Lung (tissue), 16 donors: ENCODE measurements around the gene PKNOX1. TPM values are rescaled to one million over a fixed set of nuclear protein-coding genes. Genes with fewer than 3 reads are reported as not detected.
"Not testable (repeated sequence)": the region's sequence is repeated elsewhere in the genome, so short reads cannot be mapped to it uniquely, and the experiment has no call there.

Experiments used
- ATAC-seq: fragments of 200-7000 bp; cut with Tn5 transposase; one replicate; pipeline ENCODE4 v1.9.1; 2020; ENCODE audit warnings: moderate number of reproducible peaks; ENCODE audit not compliant: insufficient read depth, low FRiP score
- DNase-seq, 3 donors: peaks; one replicate each; pipeline ENCODE4 v3.0.0-alpha.2; 2013 to 2017
- H3K27ac ChIP-seq, 2 donors: one replicate each; pipeline ENCODE4 v1.5.1; 2013; ENCODE audit warnings: mild to moderate bottlenecking in 2 of 2, moderate library complexity in 2 of 2, control low read depth in 1 of 2, inconsistent platforms in 1 of 2, low read depth in 1 of 2, low read length in 1 of 2
- H3K27me3 ChIP-seq, 3 donors: one replicate each; pipeline ENCODE4 v1.5.1; 2013; ENCODE audit warnings: low read length in 2 of 3; ENCODE audit not compliant: control insufficient read depth in 3 of 3, insufficient read depth in 3 of 3
- H3K36me3 ChIP-seq, 4 donors: one replicate each; pipeline ENCODE4 v1.5.1; 2013; ENCODE audit warnings: low read length in 4 of 4, mild to moderate bottlenecking in 1 of 4, moderate library complexity in 1 of 4; ENCODE audit not compliant: control insufficient read depth in 4 of 4, insufficient read depth in 4 of 4
- H3K4me1 ChIP-seq, 5 donors: one replicate each; pipeline ENCODE4 v1.5.1; 2013; ENCODE audit warnings: low read length in 5 of 5, mild to moderate bottlenecking in 2 of 5, moderate library complexity in 1 of 5; ENCODE audit not compliant: control insufficient read depth in 5 of 5, insufficient read depth in 5 of 5
- H3K4me3 ChIP-seq: one replicate; pipeline ENCODE4 v1.5.1; 2013; ENCODE audit warnings: mild to moderate bottlenecking, control low read depth, moderate library complexity
- H3K9ac ChIP-seq, 2 donors: one replicate each; pipeline ENCODE4 v1.5.1; 2013; ENCODE audit warnings: low read length in 2 of 2, control low read depth in 1 of 2; ENCODE audit not compliant: insufficient read depth in 1 of 2
- H3K9me3 ChIP-seq, 4 donors: one replicate each; pipeline ENCODE4 v1.5.1; 2013; ENCODE audit warnings: low read length in 3 of 4, mild to moderate bottlenecking in 1 of 4, moderate library complexity in 1 of 4; ENCODE audit not compliant: control insufficient read depth in 4 of 4, insufficient read depth in 3 of 4
- CTCF ChIP-seq: IDR thresholded peaks from 2 replicates; pipeline ENCODE4 v1.5.1; 2012; ENCODE audit warnings: mild to moderate bottlenecking; ENCODE audit errors: control extremely low read depth, extremely low read depth
- WGBS, 2 donors: extraction: QIAGEN DNeasy Blood & Tissue Kit; methylation state at CpG; one replicate each; pipeline ENCODE4 v1.1.7; 2013; 5-methylcytosine and 5-hydroxymethylcytosine counted together
- long read RNA-seq, 5 donors: transcript quantifications; one replicate each; lab custom pipeline, GENCODE V29; 2026
- polyA plus RNA-seq, 2 donors: library from polyadenylated mRNA; stranded (reverse); fragments of 200-250 nt; gene quantifications; one replicate each; pipeline ENCODE4 v1.2.1, GENCODE V29; 2013
- total RNA-seq, 2 donors: library from RNA; depleted of rRNA in 1 of 2; stranded (reverse); fragments of >200 nt in 1 of 2; gene quantifications; one replicate each; pipeline ENCODE4 v1.2.1, GENCODE V29; 2014 to 2021
- donor health status: control.
- donor health status: control.
- donor health status: Bipolar disorder and iron deficiency.
- donor health status: healthy.
- donor health status: DM: yes; HTN: yes; CAD: no.

PKNOX1 gene
- total RNA-seq (10 to 100 TPM; 18.2 to 40.4 TPM), polyA plus RNA-seq (10 to 100 TPM in 1 of 2 donors, 1 to 10 TPM in 1; 9.6 to 10.2 TPM)
- long read RNA-seq, donor 1, full-length matches to known transcripts, result 10 of 10 reads
- long read RNA-seq, donor 1, partial matches to known transcripts, result 0 of 10 reads
- long read RNA-seq, donor 1, other reads (novel, unspliced or antisense), result 0 of 10 reads
- long read RNA-seq, donor 2, full-length matches to known transcripts, result 1 of 1 reads
- long read RNA-seq, donor 2, partial matches to known transcripts, result 0 of 1 reads
- long read RNA-seq, donor 2, other reads (novel, unspliced or antisense), result 0 of 1 reads
- long read RNA-seq, donor 3, full-length matches to known transcripts, result 4 of 76 reads
- long read RNA-seq, donor 3, partial matches to known transcripts, result 15 of 76 reads
- long read RNA-seq, donor 3, other reads (novel, unspliced or antisense), result 57 of 76 reads
- long read RNA-seq, donor 4, result 0 reads
- long read RNA-seq, donor 5, full-length matches to known transcripts, result 13 of 214 reads
- long read RNA-seq, donor 5, partial matches to known transcripts, result 54 of 214 reads
- long read RNA-seq, donor 5, other reads (novel, unspliced or antisense), result 147 of 214 reads

GRCh38 chr21:42973991-42974831, at the start of gene PKNOX1:
Gene PKNOX1 (plus strand): TSS chr21:42974562. CDS start chr21:43004382, 29,820 bp downstream.
- H3K4me3 ChIP-seq, result peak within 1 kb of the TSS; percentile 62
- peak within 1 kb of the TSS; percentile 85 to 89 for H3K9ac ChIP-seq
- DNase-seq, result peak; percentile 98 to 99 (median 99)
- peak within 1 kb of the TSS; percentile 97 to 98 for H3K27ac ChIP-seq
- H3K9me3 ChIP-seq, result peaks cover 0 to 4% (median 0%) of the 10 kb centered on the region in 4 donors
- no peak for TF ChIP-seq CTCF
- H3K36me3 ChIP-seq, result peaks cover 0 to 9% (median 3%) of the 10 kb centered on the region in 4 donors
- H3K27me3 ChIP-seq, result no peaks in the 10 kb centered on the region
- WGBS, 2 donors, result 0 to 1% methylated on average over 84 to 106 of the region's 106 CpGs
- peak; percentile 96 for ATAC-seq
- H3K4me1 ChIP-seq, result peaks cover 0 to 16% (median 5%) of the 10 kb centered on the region in 5 donors

- DNase-seq, result peak; percentile 58 to 83 (median 62)
- ATAC-seq, result no peak
- Histone ChIP-seq H3K27ac (no peak within 1 kb of the TSS), H3K4me1 (peaks cover 0 to 12% (median 6%) of the 10 kb centered on the region in 5 donors), H3K27me3 (no peaks in the 10 kb centered on the region), H3K9ac (no peak within 1 kb of the TSS), H3K4me3 (no peak within 1 kb of the TSS), H3K9me3 (no peaks in the 10 kb centered on the region), H3K36me3 (no peaks in the 10 kb centered on the region)
- WGBS, 2 donors, result 88 to 92% methylated on average over 29 of the region's 29 CpGs
- TF ChIP-seq CTCF, result no peak
Measured at GRCh38 chr21:42925114-42925926, 49.0 kb upstream of the PKNOX1 start, which contains the start of gene ERVH48-1. Gene ERVH48-1 (minus strand): TSS chr21:42925630. CDS start chr21:42919006, 6,624 bp downstream.

GRCh38 chr21:42927474-42928200, 46.7 kb upstream of the PKNOX1 start:
- not testable (repeated sequence) for H3K27ac ChIP-seq, DNase-seq, ATAC-seq, H3K4me3 ChIP-seq, H3K36me3 ChIP-seq, H3K9ac ChIP-seq, H3K27me3 ChIP-seq, H3K9me3 ChIP-seq
- 93 to 96% methylated on average over 23 of the region's 23 CpGs for WGBS, 2 donors
- peaks cover 0 to 12% (median 6%) of the 10 kb centered on the region in 5 donors for H3K4me1 ChIP-seq
